ENCODE measurements around the gene CUTA. TPM values are rescaled to one million over a fixed set of nuclear protein-coding genes. Genes with fewer than 3 reads are reported as not detected.
"Not testable (repeated sequence)": the region's sequence is repeated elsewhere in the genome, so short reads cannot be mapped to it uniquely, and the experiment has no call there.

Gene CUTA
- total RNA-seq, 3 donors from 2014 or later = 81.3 to 123 (median 111) TPM

GRCh38 chr6:33407132-33407718, 10.7 kb downstream of the CUTA start:
- no peak overlapping the region for H3K4me3 ChIP-seq
- intact Hi-C loops (cut with DNase I; ENCODE audit: low total_unique reads) = no loop called here
- H3K9me3 ChIP-seq = no peaks in the 10 kb centered on the region
- no peak for DNase-seq (ENCODE audit: low spot score in 2 of 2)
- TF ChIP-seq, protein P1, sequence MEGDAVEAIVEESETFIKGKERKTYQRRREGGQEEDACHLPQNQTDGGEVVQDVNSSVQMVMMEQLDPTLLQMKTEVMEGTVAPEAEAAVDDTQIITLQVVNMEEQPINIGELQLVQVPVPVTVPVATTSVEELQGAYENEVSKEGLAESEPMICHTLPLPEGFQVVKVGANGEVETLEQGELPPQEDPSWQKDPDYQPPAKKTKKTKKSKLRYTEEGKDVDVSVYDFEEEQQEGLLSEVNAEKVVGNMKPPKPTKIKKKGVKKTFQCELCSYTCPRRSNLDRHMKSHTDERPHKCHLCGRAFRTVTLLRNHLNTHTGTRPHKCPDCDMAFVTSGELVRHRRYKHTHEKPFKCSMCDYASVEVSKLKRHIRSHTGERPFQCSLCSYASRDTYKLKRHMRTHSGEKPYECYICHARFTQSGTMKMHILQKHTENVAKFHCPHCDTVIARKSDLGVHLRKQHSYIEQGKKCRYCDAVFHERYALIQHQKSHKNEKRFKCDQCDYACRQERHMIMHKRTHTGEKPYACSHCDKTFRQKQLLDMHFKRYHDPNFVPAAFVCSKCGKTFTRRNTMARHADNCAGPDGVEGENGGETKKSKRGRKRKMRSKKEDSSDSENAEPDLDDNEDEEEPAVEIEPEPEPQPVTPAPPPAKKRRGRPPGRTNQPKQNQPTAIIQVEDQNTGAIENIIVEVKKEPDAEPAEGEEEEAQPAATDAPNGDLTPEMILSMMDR (IDR thresholded peaks at IDR 0.05) = peak in 1 of 3 donors; percentile 14
- TF ChIP-seq POLR2A (IDR thresholded peaks at IDR 0.05) = no peak
- no peaks in the 10 kb centered on the region for H3K36me3 ChIP-seq
- peaks cover 0 to 6% of the 10 kb centered on the region in 2 donors for H3K4me1 ChIP-seq
- no peak overlapping the region for H3K27ac ChIP-seq
- no peaks in the 10 kb centered on the region for H3K27me3 ChIP-seq

DNA sequence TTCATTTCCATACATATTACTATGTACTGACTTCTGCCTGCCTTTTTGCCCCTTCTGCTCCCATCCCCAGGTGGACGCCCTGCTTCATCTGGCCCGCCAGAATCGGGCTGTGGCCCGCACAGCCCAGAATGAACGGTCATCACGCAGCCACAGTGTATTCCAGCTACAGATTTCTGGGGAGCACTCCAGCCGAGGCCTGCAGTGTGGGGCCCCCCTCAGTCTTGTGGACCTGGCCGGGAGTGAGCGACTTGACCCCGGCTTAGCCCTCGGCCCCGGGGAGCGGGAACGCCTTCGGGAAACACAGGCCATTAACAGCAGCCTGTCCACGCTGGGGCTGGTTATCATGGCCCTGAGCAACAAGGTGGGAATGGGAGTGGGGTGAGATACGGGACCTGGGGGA, 11.8 kb downstream of the CUTA start:
- H3K4me1 ChIP-seq = no peaks in the 10 kb centered on the region
- TF ChIP-seq POLR2AphosphoS5 (IDR thresholded peaks at IDR 0.05) = no peak
- TF ChIP-seq POLR2A (IDR thresholded peaks at IDR 0.05) = no peak
- intact Hi-C loops (cut with DNase I; ENCODE audit: low total_unique reads) = no loop called here
- H3K27ac ChIP-seq = no peak overlapping the region
- no peaks in the 10 kb centered on the region for H3K36me3 ChIP-seq
- H3K9me3 ChIP-seq = no peaks in the 10 kb centered on the region
- DNase-seq (ENCODE audit: low spot score in 2 of 2) = no peak
- no peaks in the 10 kb centered on the region for H3K27me3 ChIP-seq
- H3K4me3 ChIP-seq = no peak overlapping the region

DNA sequence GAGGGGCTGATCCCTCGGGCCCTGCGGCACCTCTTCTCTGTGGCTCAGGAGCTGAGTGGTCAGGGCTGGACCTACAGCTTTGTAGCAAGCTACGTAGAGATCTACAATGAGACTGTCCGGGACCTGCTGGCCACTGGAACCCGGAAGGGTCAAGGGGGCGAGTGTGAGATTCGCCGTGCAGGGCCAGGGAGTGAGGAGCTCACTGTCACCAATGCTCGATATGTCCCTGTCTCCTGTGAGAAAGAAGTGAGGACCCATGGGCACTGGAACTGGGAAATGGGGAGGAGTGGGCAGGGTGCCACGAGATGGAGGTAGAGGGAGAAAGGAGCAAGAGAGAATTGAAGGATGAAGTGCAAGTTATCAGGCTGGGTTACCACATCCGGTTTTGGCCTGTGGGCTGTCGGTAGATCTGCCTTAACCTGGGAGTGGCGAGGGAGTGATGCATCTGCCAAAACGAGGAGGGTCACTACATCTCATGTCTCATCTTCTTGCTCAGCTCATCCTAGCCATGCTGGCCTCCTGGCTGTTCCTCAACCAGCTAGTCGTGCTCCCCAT, 12.4 kb downstream of the CUTA start:
- Histone ChIP-seq H3K4me1 (no peaks in the 10 kb centered on the region), H3K27ac (no peak overlapping the region), H3K27me3 (no peaks in the 10 kb centered on the region), H3K4me3 (no peak overlapping the region), H3K9me3 (no peaks in the 10 kb centered on the region), H3K36me3 (no peaks in the 10 kb centered on the region)
- intact Hi-C loops (cut with DNase I; ENCODE audit: low total_unique reads) = no loop called here
- no peak for DNase-seq (ENCODE audit: low spot score in 2 of 2)
- TF ChIP-seq POLR2AphosphoS5 (IDR thresholded peaks at IDR 0.05) (no peak), POLR2A (IDR thresholded peaks at IDR 0.05) (no peak)
- TF ChIP-seq, protein P1 (IDR thresholded peaks at IDR 0.05) = no peak

- H3K27ac ChIP-seq = no peak overlapping the region
- H3K27me3 ChIP-seq = no peaks in the 10 kb centered on the region
- TF ChIP-seq POLR2AphosphoS5 (IDR thresholded peaks at IDR 0.05) (no peak), POLR2A (IDR thresholded peaks at IDR 0.05) (no peak)
- TF ChIP-seq, protein P1 (IDR thresholded peaks at IDR 0.05) = no peak
- no peak overlapping the region for H3K4me3 ChIP-seq
- no peaks in the 10 kb centered on the region for H3K9me3 ChIP-seq
- no peaks in the 10 kb centered on the region for H3K36me3 ChIP-seq
- no peak for DNase-seq (ENCODE audit: low spot score in 2 of 2)
- H3K4me1 ChIP-seq = no peaks in the 10 kb centered on the region
- intact Hi-C loops (cut with DNase I; ENCODE audit: low total_unique reads) = no loop called here
Observed at GRCh38 chr6:33404884-33405283, 13.0 kb downstream of the CUTA start.

GRCh38 chr6:33399881-33400280, 18.0 kb downstream of the CUTA start:
- DNase-seq (ENCODE audit: low spot score in 2 of 2); H3K36me3 ChIP-seq; H3K4me1 ChIP-seq; intact Hi-C loops (cut with DNase I; ENCODE audit: low total_unique reads); H3K4me3 ChIP-seq; H3K27me3 ChIP-seq; H3K9me3 ChIP-seq; H3K27ac ChIP-seq: not testable (repeated sequence)

DNA sequence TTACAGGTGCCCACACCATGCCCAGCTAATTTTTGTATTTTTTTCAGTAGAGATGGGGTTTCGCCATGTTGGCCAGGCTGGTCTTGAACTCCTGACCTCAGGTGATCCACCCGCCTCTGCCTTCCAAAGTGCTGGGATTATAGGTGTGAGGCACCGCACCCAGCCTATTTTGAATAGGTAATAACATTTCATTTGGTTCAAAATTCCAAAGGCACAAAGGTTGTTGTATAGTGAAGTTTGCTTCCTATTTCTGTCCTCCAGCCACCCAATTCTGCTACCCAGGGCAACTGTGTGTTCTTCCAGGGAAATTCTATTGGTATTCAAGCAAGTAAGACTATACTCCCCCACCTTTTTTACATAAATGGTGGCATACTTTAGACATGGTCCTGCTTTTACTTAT, 19.3 kb downstream of the CUTA start:
- H3K4me3 ChIP-seq; H3K36me3 ChIP-seq; DNase-seq (ENCODE audit: low spot score in 2 of 2); H3K9me3 ChIP-seq; H3K27ac ChIP-seq; H3K27me3 ChIP-seq; intact Hi-C loops (cut with DNase I; ENCODE audit: low total_unique reads); H3K4me1 ChIP-seq: not testable (repeated sequence)

DNA sequence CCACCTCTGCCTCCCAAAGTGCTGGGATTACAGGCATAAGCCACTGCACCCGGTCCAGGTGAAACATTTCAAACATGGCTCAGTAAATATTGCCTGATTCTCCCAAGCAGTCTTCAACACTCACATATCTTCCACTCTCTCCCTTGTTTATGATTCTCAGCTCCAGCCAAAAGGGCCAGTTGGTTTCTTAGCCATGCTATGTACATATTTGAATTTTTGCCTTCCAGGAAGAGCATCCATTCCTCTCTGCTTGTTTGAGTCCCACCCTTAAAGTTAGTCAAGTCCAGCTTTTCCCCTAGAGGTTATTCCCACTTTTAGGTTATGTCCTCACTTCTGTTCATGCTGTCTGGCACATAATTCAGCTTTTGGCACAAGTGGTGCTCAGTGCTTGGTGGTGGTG, 20.4 kb downstream of the CUTA start:
- Histone ChIP-seq H3K4me3 (no peak overlapping the region), H3K9me3 (no peaks in the 10 kb centered on the region), H3K4me1 (no peaks in the 10 kb centered on the region), H3K36me3 (no peaks in the 10 kb centered on the region), H3K27ac (no peak overlapping the region), H3K27me3 (no peaks in the 10 kb centered on the region)
- intact Hi-C loops (cut with DNase I; ENCODE audit: low total_unique reads) = no loop called here
- no peak for DNase-seq (ENCODE audit: low spot score in 2 of 2)
- TF ChIP-seq, protein P1 (IDR thresholded peaks at IDR 0.05) = no peak
- no peak for TF ChIP-seq POLR2A (IDR thresholded peaks at IDR 0.05)
- TF ChIP-seq POLR2AphosphoS5 (IDR thresholded peaks at IDR 0.05) = no peak

Measured in breast epithelium (tissue), 4 donors.